Osteocyte (in vitro differentiated cells): Measurements from ENCODE around the gene KIF13A. TPM values are rescaled to one million over a fixed set of nuclear protein-coding genes. Genes with fewer than 3 reads are reported as not detected.

Source experiments
- DNase-seq: peaks from one replicate; pipeline ENCODE4 v3.0.0; 2021; ENCODE audit warnings: mixed read lengths; ENCODE audit not compliant: unreplicated experiment; ENCODE audit errors: extremely low spot score
- H3K27ac Mint-ChIP-seq: one replicate; pipeline ENCODE4 v1.8.0; 2021; ENCODE audit warnings: mild to moderate bottlenecking, mixed read lengths; ENCODE audit not compliant: unreplicated experiment
- H3K27me3 Mint-ChIP-seq: one replicate; pipeline ENCODE4 v1.8.0; 2021; ENCODE audit warnings: mixed read lengths; ENCODE audit not compliant: unreplicated experiment
- H3K36me3 Mint-ChIP-seq: one replicate; pipeline ENCODE4 v1.8.0; 2021; ENCODE audit warnings: mixed read lengths; ENCODE audit not compliant: unreplicated experiment
- H3K4me1 Mint-ChIP-seq: one replicate; pipeline ENCODE4 v1.8.0; 2021; ENCODE audit warnings: mixed read lengths; ENCODE audit not compliant: unreplicated experiment
- H3K4me3 Mint-ChIP-seq: one replicate; pipeline ENCODE4 v1.8.0; 2021; ENCODE audit warnings: mild to moderate bottlenecking, moderate library complexity, mixed read lengths; ENCODE audit not compliant: unreplicated experiment
- H3K9me3 Mint-ChIP-seq: one replicate; pipeline ENCODE4 v1.8.0; 2021; ENCODE audit warnings: mixed read lengths; ENCODE audit not compliant: unreplicated experiment
- CTCF ChIP-seq: fragments of 200-600 bp; sonication (generic); IDR thresholded peaks from 2 replicates; pipeline ENCODE4 v1.5.0; 2021; ENCODE audit warnings: antibody characterized with exemption, mild to moderate bottlenecking, moderate library complexity
- total RNA-seq: library from RNA; stranded (reverse); gene quantifications from 2 replicates; pipeline ENCODE4 v1.2.1, GENCODE V29; 2021

Gene KIF13A
- total RNA-seq, 1 donor from 2014 or later = 47.5 TPM

DNA sequence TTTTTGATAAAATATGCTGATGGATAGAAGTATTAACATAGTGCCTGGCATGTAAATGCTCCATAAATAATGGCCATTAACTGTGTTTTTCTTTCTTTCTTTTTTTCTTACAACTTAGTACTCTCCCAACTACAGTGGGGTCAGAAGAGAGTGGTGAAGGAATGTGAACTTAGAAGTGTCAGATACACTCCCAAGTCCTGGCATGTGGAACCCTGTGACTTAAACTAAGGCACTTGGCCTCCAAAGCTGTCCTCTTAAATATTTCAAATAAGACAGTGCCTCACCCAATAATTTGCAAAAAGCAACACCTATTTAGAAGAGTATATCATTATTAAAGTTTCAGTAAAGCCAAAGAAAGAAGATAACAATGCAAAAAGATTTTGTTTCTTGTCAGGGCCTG, 151.7 kb downstream of the KIF13A start:
- Mint-ChIP-seq H3K4me3 (no peak overlapping the region), H3K27me3 (no peaks in the 10 kb centered on the region), H3K27ac (no peak overlapping the region), H3K36me3 (peaks cover 46% of the 10 kb centered on the region), H3K9me3 (no peaks in the 10 kb centered on the region), H3K4me1 (peaks cover 8% of the 10 kb centered on the region)
- TF ChIP-seq CTCF = no peak
- no peak for DNase-seq

GRCh38 chr6:17831135-17831534, 156.3 kb downstream of the KIF13A start:
- H3K4me1 Mint-ChIP-seq = peaks cover 11% of the 10 kb centered on the region

GRCh38 chr6:17829905-17830304, 157.5 kb downstream of the KIF13A start:
- H3K9me3 Mint-ChIP-seq = no peaks in the 10 kb centered on the region
- TF ChIP-seq CTCF = no peak
- H3K36me3 Mint-ChIP-seq = peaks cover 64% of the 10 kb centered on the region
- DNase-seq = no peak
- peaks cover 4% of the 10 kb centered on the region for H3K4me1 Mint-ChIP-seq
- no peaks in the 10 kb centered on the region for H3K27me3 Mint-ChIP-seq
- H3K4me3 Mint-ChIP-seq = no peak overlapping the region
- no peak overlapping the region for H3K27ac Mint-ChIP-seq

More at GRCh38 chr6:17831135-17831534, 156.3 kb downstream of the KIF13A start:
- DNase-seq = no peak
- Mint-ChIP-seq H3K9me3 (no peaks in the 10 kb centered on the region), H3K27ac (no peak overlapping the region), H3K27me3 (no peaks in the 10 kb centered on the region), H3K4me3 (no peak overlapping the region), H3K36me3 (peaks cover 59% of the 10 kb centered on the region)
- no peak for TF ChIP-seq CTCF

DNA sequence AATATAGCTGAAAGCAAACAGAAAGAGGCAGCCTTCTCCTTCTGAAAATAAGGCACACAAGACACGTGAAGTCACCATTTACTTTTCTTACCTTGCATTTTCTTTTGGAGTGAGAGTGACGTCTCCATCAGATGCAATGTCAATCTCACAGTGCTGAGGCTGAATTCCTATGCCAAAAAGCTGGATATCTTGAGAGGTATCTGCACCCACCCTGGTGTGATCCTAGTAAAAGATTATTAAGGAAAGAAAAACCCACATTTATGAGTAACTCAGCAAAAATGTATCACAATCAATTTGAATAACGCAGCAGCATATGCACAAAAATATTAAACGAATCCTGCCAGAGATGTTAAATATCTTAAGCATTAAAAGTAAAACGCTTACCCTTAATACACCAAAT, 159.3 kb downstream of the KIF13A start:
- Mint-ChIP-seq H3K4me1 (peaks cover 4% of the 10 kb centered on the region), H3K9me3 (no peaks in the 10 kb centered on the region), H3K27me3 (no peaks in the 10 kb centered on the region), H3K36me3 (peaks cover 58% of the 10 kb centered on the region), H3K4me3 (no peak overlapping the region), H3K27ac (no peak overlapping the region)
- DNase-seq = no peak
- no peak for TF ChIP-seq CTCF

DNA sequence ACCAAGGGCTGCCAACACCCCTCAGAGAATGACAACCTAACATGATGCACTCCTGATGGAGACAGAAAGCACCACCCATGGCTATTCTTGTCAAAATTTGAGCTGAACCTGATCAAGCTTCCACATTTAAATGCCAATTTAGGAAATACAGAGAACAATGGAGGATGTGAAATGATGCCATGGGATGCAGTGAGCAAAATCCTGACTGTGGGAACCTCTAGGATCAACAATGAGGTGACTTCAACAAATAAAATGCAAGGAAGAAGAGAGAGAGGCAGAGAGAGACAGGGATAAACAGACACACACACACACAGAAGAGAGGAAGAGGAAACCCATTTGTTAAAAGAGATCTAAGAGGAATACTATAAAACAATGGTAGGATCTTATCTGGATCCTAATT, 161.1 kb downstream of the KIF13A start:
- Mint-ChIP-seq H3K36me3 (peaks cover 51% of the 10 kb centered on the region), H3K27me3 (no peaks in the 10 kb centered on the region), H3K4me3 (no peak overlapping the region), H3K9me3 (no peaks in the 10 kb centered on the region), H3K4me1 (peaks cover 4% of the 10 kb centered on the region), H3K27ac (no peak overlapping the region)
- no peak for TF ChIP-seq CTCF
- no peak for DNase-seq
